Large intestine (tissue), 3 donors: ENCODE data around the gene ZBTB7B. TPM values are rescaled to one million over a fixed set of nuclear protein-coding genes. Genes with fewer than 3 reads are reported as not detected.

Experiments used
- DNase-seq, 2 donors: peaks; one replicate each; pipeline versions ENCODE4 v3.0.0 to v3.0.0-alpha.2; 2013
- H3K27ac ChIP-seq: one replicate; pipeline ENCODE4 v1.5.1; 2013; ENCODE audit warnings: low read length
- H3K27me3 ChIP-seq: 2 replicates; pipeline ENCODE4 v1.6.1; 2013; ENCODE audit warnings: low read length; ENCODE audit not compliant: control insufficient read depth, insufficient read depth
- H3K36me3 ChIP-seq: 2 replicates; pipeline ENCODE4 v1.6.1; 2013; ENCODE audit warnings: low read length; ENCODE audit not compliant: control insufficient read depth, insufficient read depth
- H3K4me1 ChIP-seq: one replicate; pipeline ENCODE4 v1.6.1; 2013; ENCODE audit warnings: low read length; ENCODE audit not compliant: control insufficient read depth, insufficient read depth
- H3K4me3 ChIP-seq: one replicate; pipeline ENCODE4 v1.5.1; 2013; ENCODE audit warnings: low read length
- H3K9me3 ChIP-seq: one replicate; pipeline ENCODE4 v1.6.1; 2013; ENCODE audit warnings: mild to moderate bottlenecking, low read depth, low read length, moderate library complexity; ENCODE audit not compliant: control insufficient read depth
- WGBS: methylation state at CpG from one replicate; pipeline ENCODE4 v1.1.5; 2013; ENCODE audit warnings: low lambda C conversion rate; ENCODE audit not compliant: insufficient coverage; 5-methylcytosine and 5-hydroxymethylcytosine counted together
- polyA plus RNA-seq: library from polyadenylated mRNA; unstranded; fragments of 120-200 nt; gene quantifications from one replicate; pipeline ENCODE4 v1.2.1, GENCODE V29; 2013

Gene ZBTB7B
- polyA plus RNA-seq, 1 donor = 45.1 TPM

DNA sequence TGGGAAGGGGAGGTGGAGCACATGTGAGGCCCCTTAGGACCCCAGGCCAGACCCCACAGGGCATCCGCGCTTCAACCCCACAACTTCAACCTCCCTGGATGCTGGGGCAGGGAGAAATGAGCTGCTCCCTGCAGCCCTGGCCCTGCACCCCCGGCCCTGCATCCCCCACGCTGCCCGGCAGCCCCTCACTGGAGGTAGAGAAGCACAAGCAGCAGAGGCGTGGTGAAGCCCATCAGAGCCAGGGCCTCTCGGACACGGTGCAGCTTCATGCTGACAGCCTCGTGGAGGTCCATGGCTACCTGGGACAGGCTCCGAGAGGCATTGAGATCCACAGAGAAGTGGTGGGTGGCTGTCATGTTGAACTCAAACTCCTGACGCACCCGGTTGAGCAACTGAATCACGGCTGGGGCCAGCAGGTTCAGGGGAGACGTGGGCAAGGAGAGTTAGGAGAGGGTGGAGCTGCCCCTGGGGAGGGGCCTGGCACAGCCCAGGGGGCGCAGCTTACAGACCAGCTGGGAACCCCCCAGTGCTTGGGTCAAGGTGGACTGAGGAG, 27.7 kb downstream of the ZBTB7B start:
- Histone ChIP-seq H3K9me3 (no peaks in the 10 kb centered on the region), H3K4me1 (no peaks in the 10 kb centered on the region), H3K27me3 (no peaks in the 10 kb centered on the region), H3K27ac (no peak overlapping the region), H3K36me3 (no peaks in the 10 kb centered on the region), H3K4me3 (no peak overlapping the region)
- no CpG with 5 or more reads among the region's 15 CpGs for WGBS
- DNase-seq = no peak

DNA sequence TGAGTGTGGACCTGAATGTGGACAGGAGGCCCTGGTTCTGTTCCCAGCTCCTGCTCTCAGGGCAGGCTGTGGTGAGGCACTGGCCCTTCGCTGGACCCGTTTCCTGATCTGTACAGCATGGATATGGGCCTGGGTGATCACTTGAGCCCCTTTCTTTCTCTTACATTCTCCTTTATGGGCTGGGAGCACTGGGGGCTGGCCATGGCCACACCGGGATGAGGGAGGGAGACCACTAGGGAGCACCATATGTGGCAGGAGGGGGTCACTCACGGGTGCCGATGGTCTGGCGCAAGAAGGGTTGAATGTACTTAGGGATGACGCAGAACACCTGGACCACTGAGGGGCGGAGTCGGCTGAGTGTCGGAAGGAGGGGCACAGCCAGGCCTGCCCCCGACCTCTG, 28.3 kb downstream of the ZBTB7B start:
- Histone ChIP-seq H3K4me1 (no peaks in the 10 kb centered on the region), H3K4me3 (no peak overlapping the region), H3K27ac (no peak overlapping the region), H3K27me3 (no peaks in the 10 kb centered on the region), H3K36me3 (no peaks in the 10 kb centered on the region), H3K9me3 (no peaks in the 10 kb centered on the region)
- no peak for DNase-seq
- no CpG with 5 or more reads among the region's 11 CpGs for WGBS

- H3K9me3 ChIP-seq = no peaks in the 10 kb centered on the region
- peaks cover 2% of the 10 kb centered on the region for H3K4me1 ChIP-seq
- no peaks in the 10 kb centered on the region for H3K27me3 ChIP-seq
- no peak for DNase-seq
- no peak overlapping the region for H3K4me3 ChIP-seq
- no peak overlapping the region for H3K27ac ChIP-seq
- no CpG with 5 or more reads among the region's 12 CpGs for whole genome bisulfite sequencing
- H3K36me3 ChIP-seq = no peaks in the 10 kb centered on the region
Measured at GRCh38 chr1:155032886-155033285, 30.3 kb downstream of the ZBTB7B start.

DNA sequence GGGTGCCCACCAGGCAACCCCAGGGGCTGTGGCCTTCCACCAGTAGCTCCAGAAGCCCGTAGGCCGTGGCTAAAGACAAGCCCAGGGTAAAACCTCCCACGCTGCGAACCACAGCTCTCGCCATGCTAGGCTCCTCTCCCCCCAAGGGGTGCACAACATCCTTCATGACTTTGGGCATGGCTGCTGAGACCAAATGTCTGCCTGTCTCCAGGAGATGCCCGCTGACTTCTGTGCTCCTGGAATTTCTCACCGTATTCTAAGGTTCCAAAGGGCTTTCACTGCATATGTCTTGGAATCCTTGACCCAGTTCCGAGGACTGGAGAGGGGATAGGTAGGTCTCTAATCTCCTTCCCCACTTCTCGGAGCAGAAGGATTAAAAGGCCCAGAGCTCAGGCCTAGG, 30.9 kb downstream of the ZBTB7B start, which contains the start of the genes DCST1 and DCST2:
Gene DCST1 (plus strand): TSS at position 301 of the 400 bp plus-strand sequence. CDS start 213 bp downstream, outside the sequence.
Gene DCST2 (minus strand): TSS at position 258 of the 400 bp plus-strand sequence. CDS start 80 bp downstream, at position 178.
- no CpG with 5 or more reads among the region's 9 CpGs for WGBS
- no peak within 1 kb of the TSS for H3K27ac ChIP-seq
- H3K27me3 ChIP-seq = no peaks in the 10 kb centered on the region
- peaks cover 8% of the 10 kb centered on the region for H3K4me1 ChIP-seq
- no peaks in the 10 kb centered on the region for H3K9me3 ChIP-seq
- H3K36me3 ChIP-seq = no peaks in the 10 kb centered on the region
- DNase-seq = no peak
- no peak within 1 kb of the TSS for H3K4me3 ChIP-seq

- Histone ChIP-seq H3K4me1 (peaks cover 8% of the 10 kb centered on the region), H3K4me3 (no peak overlapping the region), H3K9me3 (no peaks in the 10 kb centered on the region), H3K27me3 (no peaks in the 10 kb centered on the region), H3K36me3 (no peaks in the 10 kb centered on the region), H3K27ac (no peak overlapping the region)
- DNase-seq = no peak
- WGBS = 90% methylated on average over 2 of the region's 20 CpGs
Measured at GRCh38 chr1:155034318-155035208, 32.0 kb downstream of the ZBTB7B start.

GRCh38 chr1:155035936-155036335, 33.3 kb downstream of the ZBTB7B start:
- WGBS = 100% methylated on average over 1 of the region's 2 CpGs
- H3K9me3 ChIP-seq = no peaks in the 10 kb centered on the region
- H3K27ac ChIP-seq = no peak overlapping the region

DNA sequence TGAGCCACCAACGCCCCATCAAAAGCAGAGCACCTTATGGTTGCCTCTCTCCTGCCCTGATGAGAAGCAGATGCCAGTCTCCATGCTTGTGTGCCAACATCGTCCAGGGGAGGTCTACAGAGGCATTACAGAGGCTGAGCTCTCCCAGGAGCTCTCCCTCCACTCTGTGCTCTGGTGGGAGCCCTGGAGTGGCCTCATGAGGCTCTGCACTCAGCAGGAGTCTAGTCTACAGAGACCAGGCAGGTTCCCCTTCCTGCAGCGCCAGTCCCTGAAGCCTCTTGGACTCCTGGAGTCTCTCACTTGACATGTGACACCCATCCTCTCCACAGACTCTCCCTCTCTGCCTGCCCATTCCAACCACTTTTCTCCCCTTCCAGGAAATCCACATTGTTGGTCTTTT, 34.4 kb downstream of the ZBTB7B start:
- peaks cover 8% of the 10 kb centered on the region for H3K4me1 ChIP-seq
- H3K27ac ChIP-seq = no peak overlapping the region
- H3K9me3 ChIP-seq = no peaks in the 10 kb centered on the region
- no peak overlapping the region for H3K4me3 ChIP-seq
- H3K36me3 ChIP-seq = no peaks in the 10 kb centered on the region
- no peak for DNase-seq
- WGBS = no CpG with 5 or more reads among the region's 3 CpGs
- H3K27me3 ChIP-seq = no peaks in the 10 kb centered on the region

More at GRCh38 chr1:155035936-155036335, 33.3 kb downstream of the ZBTB7B start:
- DNase-seq = no peak
- H3K4me3 ChIP-seq = no peak overlapping the region
- H3K4me1 ChIP-seq = peaks cover 8% of the 10 kb centered on the region
- H3K36me3 ChIP-seq = no peaks in the 10 kb centered on the region
- no peaks in the 10 kb centered on the region for H3K27me3 ChIP-seq

DNA sequence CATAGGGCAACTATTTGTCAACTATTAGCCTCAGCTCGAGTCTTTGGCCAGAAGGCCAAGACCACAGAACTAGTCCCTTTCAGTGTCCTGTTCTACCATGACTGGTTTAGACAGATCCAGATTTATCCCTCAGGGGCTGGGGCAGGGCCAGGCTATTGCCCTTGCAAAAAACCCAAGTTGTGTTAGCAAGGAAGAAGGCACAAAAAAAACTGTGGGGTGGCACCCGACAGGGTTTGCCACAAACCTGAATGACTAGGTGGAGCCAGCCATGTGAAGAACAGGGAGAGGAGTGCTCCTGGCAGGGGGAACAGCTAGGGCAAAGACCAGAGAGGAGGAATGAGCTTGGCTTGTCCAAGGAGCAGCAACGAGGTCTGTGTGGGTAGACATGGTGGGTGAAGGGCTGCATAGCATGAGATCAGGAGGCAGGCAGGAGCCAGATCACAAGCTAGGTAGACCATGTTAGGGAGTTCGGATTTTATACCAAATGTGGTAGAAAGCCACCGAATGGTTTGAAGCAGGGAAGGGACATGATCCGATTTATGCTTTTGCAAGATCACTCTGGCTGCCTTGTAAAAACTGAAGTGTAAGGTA, 35.3 kb downstream of the ZBTB7B start:
- Histone ChIP-seq H3K9me3 (no peaks in the 10 kb centered on the region), H3K4me3 (no peak overlapping the region), H3K36me3 (no peaks in the 10 kb centered on the region), H3K27ac (no peak overlapping the region), H3K27me3 (no peaks in the 10 kb centered on the region), H3K4me1 (peaks cover 13% of the 10 kb centered on the region)
- no peak for DNase-seq
- 100% methylated on average over 1 of the region's 6 CpGs for WGBS

DNA sequence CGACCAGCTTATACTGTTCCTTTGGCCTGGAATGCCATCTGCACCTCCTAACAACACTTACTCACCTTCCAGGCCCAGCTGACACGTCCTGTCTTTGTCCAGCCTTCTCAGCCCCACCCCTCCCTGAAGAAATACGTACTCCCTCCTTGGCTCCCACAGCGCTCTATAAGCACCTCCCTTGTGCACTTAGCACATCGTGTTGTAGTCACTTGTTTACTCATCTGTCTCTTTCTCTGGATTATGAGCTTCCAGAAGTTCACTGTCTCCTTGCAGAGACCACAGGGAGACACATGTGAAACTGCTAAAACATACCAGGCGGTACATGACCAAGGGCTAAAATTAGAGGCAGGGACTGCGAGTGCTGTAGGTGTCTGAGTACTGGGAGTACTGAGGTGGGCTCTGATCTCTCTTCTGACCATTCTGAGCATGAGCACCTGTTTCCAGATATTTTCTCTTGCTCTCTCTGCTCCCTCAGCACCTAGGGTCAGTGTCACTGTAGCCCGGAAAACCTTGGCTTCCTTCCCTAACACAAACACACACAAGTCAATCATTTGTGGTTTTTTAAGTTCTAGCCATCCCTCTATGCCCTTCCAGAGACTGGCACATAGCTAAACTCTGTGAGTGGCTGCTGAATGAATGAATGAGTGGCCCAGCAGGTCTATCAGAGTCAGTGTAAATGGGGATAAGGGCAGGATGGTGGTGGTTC, 36.2 kb downstream of the ZBTB7B start:
- no CpG with 5 or more reads among the region's 8 CpGs for WGBS
- Histone ChIP-seq H3K36me3 (no peaks in the 10 kb centered on the region), H3K4me3 (no peak overlapping the region), H3K27me3 (no peaks in the 10 kb centered on the region), H3K9me3 (no peaks in the 10 kb centered on the region), H3K4me1 (peaks cover 21% of the 10 kb centered on the region), H3K27ac (no peak overlapping the region)
- DNase-seq = peak in 1 of 2 donors; percentile 65

GRCh38 chr1:155039308-155039669, 36.7 kb downstream of the ZBTB7B start:
- peaks cover 26% of the 10 kb centered on the region for H3K4me1 ChIP-seq
- H3K27ac ChIP-seq = no peak overlapping the region
- no CpG with 5 or more reads among the region's 4 CpGs for WGBS

More at GRCh38 chr1:155039308-155039669, 36.7 kb downstream of the ZBTB7B start:
- no peaks in the 10 kb centered on the region for H3K9me3 ChIP-seq
- no peak overlapping the region for H3K4me3 ChIP-seq
- no peaks in the 10 kb centered on the region for H3K27me3 ChIP-seq
- H3K36me3 ChIP-seq = no peaks in the 10 kb centered on the region
- DNase-seq = no peak
